Hepatocyte (in vitro differentiated cells): Measurements from ENCODE around the gene BSN. TPM values are rescaled to one million over a fixed set of nuclear protein-coding genes. Genes with fewer than 3 reads are reported as not detected.

Experiments used
- DNase-seq: peaks from one replicate; pipeline ENCODE4 v3.0.0-alpha.2; 2016; ENCODE audit warnings: low spot score
- H2AFZ ChIP-seq: fragments of 200-600 bp; sonication (generic); 2 replicates; pipeline ENCODE4 v1.6.0; 2016; ENCODE audit warnings: antibody characterized with exemption, mild to moderate bottlenecking
- H3K27ac ChIP-seq: fragments of 200-600 bp; sonication (generic); 2 replicates; pipeline ENCODE4 v1.5.1; 2016; ENCODE audit warnings: mild to moderate bottlenecking
- H3K27me3 ChIP-seq: fragments of 200-600 bp; sonication (generic); 2 replicates; pipeline ENCODE4 v1.6.1; 2016
- H3K36me3 ChIP-seq: fragments of 200-600 bp; sonication (generic); replicated peaks from 2 replicates; pipeline ENCODE4 v1.5.1; 2016; ENCODE audit warnings: low read depth; ENCODE audit not compliant: insufficient read depth
- H3K4me1 ChIP-seq: fragments of 200-600 bp; sonication (generic); 2 replicates; pipeline ENCODE4 v1.5.1; 2016; ENCODE audit warnings: mild to moderate bottlenecking, moderate library complexity; ENCODE audit not compliant: insufficient read depth
- H3K4me2 ChIP-seq: fragments of 200-600 bp; sonication (generic); 2 replicates; pipeline ENCODE4 v1.6.0; 2016
- H3K4me3 ChIP-seq: fragments of 200-600 bp; sonication (generic); 2 replicates; pipeline ENCODE4 v1.5.1; 2016; ENCODE audit warnings: mild to moderate bottlenecking
- H3K79me2 ChIP-seq: fragments of 200-600 bp; sonication (generic); 2 replicates; pipeline ENCODE4 v1.6.0; 2017; ENCODE audit warnings: mild to moderate bottlenecking
- H3K9me2 ChIP-seq: fragments of 200-600 bp; sonication (generic); replicated peaks from 2 replicates; pipeline ENCODE4 v1.6.0; 2017; ENCODE audit warnings: mild to moderate bottlenecking; ENCODE audit not compliant: insufficient read depth
- H3K9me3 ChIP-seq: fragments of 200-600 bp; sonication (generic); 2 replicates; pipeline ENCODE4 v1.5.1; 2016; ENCODE audit warnings: low read depth, mild to moderate bottlenecking
- H4K20me1 ChIP-seq: fragments of 200-600 bp; sonication (generic); 2 replicates; pipeline ENCODE4 v1.6.0; 2016; ENCODE audit warnings: mild to moderate bottlenecking; ENCODE audit not compliant: insufficient read depth, poor library complexity, severe bottlenecking
- EZH2 ChIP-seq: fragments of 200-600 bp; sonication (generic); IDR thresholded peaks from 2 replicates; pipeline ENCODE4 v1.6.1; 2016; ENCODE audit warnings: antibody characterized with exemption, mild to moderate bottlenecking, borderline replicate concordance
- EZH2phosphoT487 ChIP-seq: fragments of 200-600 bp; sonication (generic); IDR thresholded peaks from one replicate; pipeline ENCODE4 v1.6.1; 2018; ENCODE audit warnings: antibody characterized with exemption, mild to moderate bottlenecking, low read depth, moderate library complexity; ENCODE audit not compliant: unreplicated experiment, severe bottlenecking
- WGBS: methylation state at CpG from one replicate; pipeline ENCODE4 v1.1.6; 2016; ENCODE audit warnings: low lambda C conversion rate; ENCODE audit errors: missing lambda C conversion rate; 5-methylcytosine and 5-hydroxymethylcytosine counted together
- polyA plus RNA-seq: library from polyadenylated mRNA; unstranded; fragments of >200 nt; fragmentation: Nextera tagmentation; extraction: Ambion mirVana; gene quantifications from 2 replicates; pipeline ENCODE4 v1.2.1, GENCODE V29; 2016
- total RNA-seq: library from RNA; depleted of rRNA; stranded (reverse); fragments of >200 nt; gene quantifications from 2 replicates; pipeline ENCODE4 v1.2.3, GENCODE V29; 2014
- TF ChIP-seq, protein P1 (sequence below): fragments of 200-600 bp; sonication (generic); IDR thresholded peaks from 2 replicates; pipeline ENCODE4 v1.5.1; 2016; ENCODE audit warnings: antibody characterized with exemption, mild to moderate bottlenecking; ENCODE audit not compliant: poor library complexity

The BSN gene
- total and polyA plus RNA-seq, 2 experiments from 2014 or later, result 0.37 to 0.44 TPM

- WGBS, result 85% methylated on average over 13 of the region's 13 CpGs
- H3K79me2 ChIP-seq, result no peaks in the 10 kb centered on the region
- no peak overlapping the region for H2AFZ ChIP-seq
- TF ChIP-seq, protein P1, sequence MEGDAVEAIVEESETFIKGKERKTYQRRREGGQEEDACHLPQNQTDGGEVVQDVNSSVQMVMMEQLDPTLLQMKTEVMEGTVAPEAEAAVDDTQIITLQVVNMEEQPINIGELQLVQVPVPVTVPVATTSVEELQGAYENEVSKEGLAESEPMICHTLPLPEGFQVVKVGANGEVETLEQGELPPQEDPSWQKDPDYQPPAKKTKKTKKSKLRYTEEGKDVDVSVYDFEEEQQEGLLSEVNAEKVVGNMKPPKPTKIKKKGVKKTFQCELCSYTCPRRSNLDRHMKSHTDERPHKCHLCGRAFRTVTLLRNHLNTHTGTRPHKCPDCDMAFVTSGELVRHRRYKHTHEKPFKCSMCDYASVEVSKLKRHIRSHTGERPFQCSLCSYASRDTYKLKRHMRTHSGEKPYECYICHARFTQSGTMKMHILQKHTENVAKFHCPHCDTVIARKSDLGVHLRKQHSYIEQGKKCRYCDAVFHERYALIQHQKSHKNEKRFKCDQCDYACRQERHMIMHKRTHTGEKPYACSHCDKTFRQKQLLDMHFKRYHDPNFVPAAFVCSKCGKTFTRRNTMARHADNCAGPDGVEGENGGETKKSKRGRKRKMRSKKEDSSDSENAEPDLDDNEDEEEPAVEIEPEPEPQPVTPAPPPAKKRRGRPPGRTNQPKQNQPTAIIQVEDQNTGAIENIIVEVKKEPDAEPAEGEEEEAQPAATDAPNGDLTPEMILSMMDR, result no peak
- TF ChIP-seq EZH2phosphoT487 (no peak), EZH2 (no peak)
- H3K27me3 ChIP-seq, result no peaks in the 10 kb centered on the region
- H3K9me2 ChIP-seq, result no peaks in the 10 kb centered on the region
- no peak for DNase-seq
- H3K4me1 ChIP-seq, result no peaks in the 10 kb centered on the region
- no peaks in the 10 kb centered on the region for H3K36me3 ChIP-seq
- H3K27ac ChIP-seq, result no peak overlapping the region
- H3K9me3 ChIP-seq, result no peaks in the 10 kb centered on the region
- H4K20me1 ChIP-seq, result no peaks in the 10 kb centered on the region
- H3K4me2 ChIP-seq, result no peak overlapping the region
- no peak overlapping the region for H3K4me3 ChIP-seq
These were observed 146.3 kb downstream of the BSN start for GRCh38 chr3:49700453-49701128.

GRCh38 chr3:49701388-49702077, 147.3 kb downstream of the BSN start:
- no peaks in the 10 kb centered on the region for H3K27me3 ChIP-seq
- no peaks in the 10 kb centered on the region for H4K20me1 ChIP-seq
- no peaks in the 10 kb centered on the region for H3K36me3 ChIP-seq
- 93% methylated on average over 21 of the region's 21 CpGs for WGBS
- no peak for DNase-seq
- H3K4me3 ChIP-seq, result no peak overlapping the region
- H3K9me2 ChIP-seq, result no peaks in the 10 kb centered on the region
- TF ChIP-seq, protein P1, result peak; percentile 39
- TF ChIP-seq EZH2phosphoT487, result no peak
- H3K4me1 ChIP-seq, result no peaks in the 10 kb centered on the region
- H3K27ac ChIP-seq, result no peak overlapping the region
- H3K79me2 ChIP-seq, result no peaks in the 10 kb centered on the region
- no peak overlapping the region for H2AFZ ChIP-seq
- H3K4me2 ChIP-seq, result no peak overlapping the region
- H3K9me3 ChIP-seq, result no peaks in the 10 kb centered on the region

- DNase-seq, result no peak
- Histone ChIP-seq H3K4me1 (no peaks in the 10 kb centered on the region), H4K20me1 (no peaks in the 10 kb centered on the region), H3K27ac (no peak overlapping the region), H3K4me3 (no peak overlapping the region), H2AFZ (no peak overlapping the region), H3K9me3 (no peaks in the 10 kb centered on the region), H3K79me2 (no peaks in the 10 kb centered on the region), H3K4me2 (no peak overlapping the region), H3K27me3 (no peaks in the 10 kb centered on the region), H3K9me2 (no peaks in the 10 kb centered on the region), H3K36me3 (no peaks in the 10 kb centered on the region)
- 98% methylated on average over 11 of the region's 11 CpGs for WGBS
- TF ChIP-seq, protein P1, result no peak
- no peak for TF ChIP-seq EZH2phosphoT487
- TF ChIP-seq EZH2, result no peak
These were observed 148.4 kb downstream of the BSN start for GRCh38 chr3:49702672-49703071.
